Renal cortical epithelial cell (primary cell): ENCODE data around the gene ZNF563. TPM values are rescaled to one million over a fixed set of nuclear protein-coding genes. Genes with fewer than 3 reads are reported as not detected.
"Not testable (repeated sequence)": the region's sequence is repeated elsewhere in the genome, so short reads cannot be mapped to it uniquely, and the experiment has no call there.

Source experiments
- DNase-seq: peaks from one replicate; pipeline ENCODE4 v3.0.0-alpha.2; 2011; ENCODE audit warnings: low read depth
- total RNA-seq: library from RNA; depleted of rRNA; stranded (reverse); fragments of >200 nt; gene quantifications from 2 replicates; pipeline ENCODE4 v1.2.3, GENCODE V29; 2014

The ZNF563 gene
- 5.4 and 12.8 TPM in 2 replicates for total RNA-seq

DNA sequence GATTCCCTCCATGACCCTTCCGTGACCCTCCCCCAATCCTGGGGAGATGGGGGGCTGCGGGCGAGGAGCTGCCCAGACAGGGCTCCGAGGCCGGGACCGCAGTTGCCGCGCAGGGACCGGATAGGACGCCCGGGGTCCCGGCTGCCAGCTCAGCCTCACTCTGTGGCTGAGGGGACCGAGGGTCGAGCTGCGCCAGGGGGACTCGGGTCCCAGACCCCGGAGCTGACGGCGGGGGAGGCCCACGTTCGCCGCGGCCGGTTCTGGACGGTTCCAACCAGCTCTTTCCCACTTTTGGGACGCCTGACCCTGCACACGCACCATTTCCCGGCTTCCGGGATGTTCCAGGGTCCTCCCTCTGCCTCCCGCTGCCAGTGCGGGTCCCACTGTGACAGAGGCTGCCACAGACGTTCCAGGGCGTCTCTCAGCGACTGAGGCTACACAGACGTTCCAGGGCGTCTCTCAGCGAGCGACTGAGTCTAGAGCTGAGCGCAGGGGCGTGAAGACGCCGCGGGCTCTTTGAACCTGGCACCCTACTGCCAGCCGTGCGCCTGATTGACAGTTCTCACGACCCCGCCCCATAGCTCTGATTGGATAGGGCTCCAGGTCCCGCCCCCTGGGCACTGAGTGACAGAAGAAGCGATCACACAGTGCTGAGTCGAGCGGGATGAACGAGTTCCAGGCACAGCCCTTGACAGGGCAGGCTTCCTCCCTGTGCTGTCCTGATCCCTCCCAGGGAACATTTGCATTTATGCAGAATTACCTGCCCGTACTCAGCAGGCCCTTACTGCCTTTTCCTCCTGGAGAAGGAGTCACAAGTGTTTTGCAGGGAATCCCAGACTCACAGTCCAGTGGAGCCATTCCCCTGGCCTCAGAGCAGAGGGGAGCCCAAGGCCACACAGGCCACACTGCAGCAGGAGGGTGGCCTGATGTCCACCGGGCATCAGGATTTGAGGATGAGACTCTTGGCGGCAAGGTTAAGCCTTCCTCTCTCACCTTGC lies at the start of gene ZNF563:
Gene ZNF563 (minus strand): TSS at position 472 of the 998 bp plus-strand sequence. CDS start 151 bp downstream, at position 321.
- DNase-seq = peak; percentile 86

DNA sequence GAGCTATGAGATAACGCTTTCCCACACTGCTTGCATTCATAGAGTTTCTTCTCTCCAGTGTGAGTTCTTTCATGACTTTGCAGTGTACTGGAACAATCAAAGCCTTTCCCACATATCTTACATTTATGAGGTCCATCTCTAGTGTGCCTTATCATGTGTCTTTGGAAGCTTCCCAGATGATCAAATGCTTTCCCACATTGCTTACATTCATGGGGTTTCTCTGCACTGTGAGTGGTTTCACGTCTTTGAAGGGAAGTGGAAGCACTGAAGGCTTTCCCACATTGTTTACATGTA lies 47.0 kb upstream of the ZNF563 start:
- no peak for DNase-seq

DNA sequence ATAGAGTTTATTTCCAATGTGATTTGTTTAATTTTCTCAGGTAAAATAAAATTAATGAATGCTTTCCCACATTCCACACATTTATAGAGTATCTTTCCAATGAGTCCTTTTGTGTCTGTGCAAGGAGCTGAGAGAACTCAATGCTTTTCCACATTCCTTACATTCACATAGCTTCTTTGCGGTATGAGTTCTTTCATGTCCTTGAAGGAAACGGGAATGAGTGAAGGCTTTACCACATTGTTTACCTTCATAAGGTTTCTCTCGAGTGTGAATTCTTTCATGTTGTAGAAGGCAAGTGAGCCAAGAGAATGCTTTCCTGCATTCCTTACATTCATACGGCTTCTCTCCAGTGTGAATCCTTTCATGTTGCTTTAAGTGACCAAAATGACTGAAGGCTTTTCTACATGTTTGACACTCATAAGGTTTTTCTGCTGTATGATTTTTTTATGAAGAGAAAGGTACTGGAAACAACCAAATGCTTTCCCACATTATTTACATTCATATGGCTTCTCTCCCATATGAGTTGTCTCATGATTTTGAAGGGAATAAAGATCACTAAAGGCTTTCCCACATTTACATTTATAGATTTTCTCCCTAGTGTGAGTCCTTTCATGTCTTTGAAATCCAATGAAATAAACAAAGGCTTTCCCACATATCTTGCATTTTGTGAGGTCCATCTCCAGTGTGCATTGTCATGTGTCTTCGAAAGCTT lies 46.5 kb upstream of the ZNF563 start:
- DNase-seq = no peak

DNA sequence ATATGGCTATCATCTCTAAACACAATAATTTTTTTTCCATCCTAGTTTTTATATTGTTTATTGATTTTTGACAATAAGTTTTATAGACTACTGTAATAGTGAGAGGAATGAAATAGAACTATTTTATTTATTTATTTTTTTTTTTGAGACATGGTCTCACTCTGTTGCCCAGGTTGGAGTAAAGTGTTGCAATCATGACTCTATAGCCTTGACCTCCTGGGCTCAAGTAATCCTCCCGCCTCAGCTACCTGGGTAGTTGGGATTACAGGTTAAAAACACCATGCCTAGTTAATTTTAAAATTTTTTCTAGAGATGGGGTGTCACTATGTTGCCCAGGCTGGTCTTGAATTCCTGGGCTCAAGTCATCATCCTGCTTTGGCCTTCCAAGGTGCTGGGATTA lies 40.6 kb upstream of the ZNF563 start:
- no peak for DNase-seq

DNA sequence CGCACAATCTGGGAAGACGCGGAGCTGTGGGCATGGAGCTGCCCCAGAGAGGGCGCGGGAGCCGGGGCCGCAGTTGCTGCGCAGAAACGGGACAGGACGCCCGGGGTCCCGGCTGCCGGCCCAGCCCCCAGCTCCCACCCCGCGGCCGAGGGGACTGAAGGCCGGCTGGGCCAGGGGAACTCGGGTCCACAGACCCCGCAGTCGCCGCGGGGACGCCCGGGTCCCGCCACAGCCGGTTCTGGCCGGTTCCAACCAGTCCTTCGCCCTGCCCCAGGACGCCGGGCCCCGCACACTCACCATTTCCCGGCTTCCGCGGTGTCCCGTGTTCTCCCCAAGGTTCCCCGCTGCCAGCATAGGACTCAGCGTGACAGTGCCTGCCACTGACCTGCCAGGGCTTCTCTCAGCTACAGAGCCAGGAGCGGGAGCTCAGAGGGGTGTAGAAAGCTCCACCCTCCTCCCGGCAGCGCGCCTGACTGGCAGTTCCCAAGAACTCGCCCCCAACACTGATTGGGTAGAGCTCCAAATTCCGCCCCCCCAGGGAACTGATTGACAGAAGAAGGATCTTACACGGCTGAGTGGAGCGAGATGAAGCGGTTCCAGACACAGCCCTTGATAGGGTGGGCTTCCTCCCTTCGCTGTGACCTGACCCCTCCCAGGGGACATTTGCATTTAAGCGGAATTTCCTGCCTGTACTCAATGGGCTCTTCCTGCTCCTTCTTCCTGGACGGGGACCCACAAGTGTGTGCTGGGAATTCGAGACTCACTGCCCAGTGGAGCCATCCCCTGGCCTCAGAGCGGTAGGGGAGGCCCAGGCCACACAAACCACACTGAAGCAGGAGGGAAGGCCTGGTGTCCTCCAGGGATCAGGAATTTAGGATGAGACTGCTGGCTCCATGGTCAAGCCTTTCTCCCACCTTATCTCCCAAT lies 32.1 kb upstream of the ZNF563 start, which contains the start of gene ZNF442:
Gene ZNF442 (minus strand): TSS at position 448 of the 927 bp plus-strand sequence. CDS start 2,052 bp downstream, outside the sequence.
- peak; percentile 91 for DNase-seq

DNA sequence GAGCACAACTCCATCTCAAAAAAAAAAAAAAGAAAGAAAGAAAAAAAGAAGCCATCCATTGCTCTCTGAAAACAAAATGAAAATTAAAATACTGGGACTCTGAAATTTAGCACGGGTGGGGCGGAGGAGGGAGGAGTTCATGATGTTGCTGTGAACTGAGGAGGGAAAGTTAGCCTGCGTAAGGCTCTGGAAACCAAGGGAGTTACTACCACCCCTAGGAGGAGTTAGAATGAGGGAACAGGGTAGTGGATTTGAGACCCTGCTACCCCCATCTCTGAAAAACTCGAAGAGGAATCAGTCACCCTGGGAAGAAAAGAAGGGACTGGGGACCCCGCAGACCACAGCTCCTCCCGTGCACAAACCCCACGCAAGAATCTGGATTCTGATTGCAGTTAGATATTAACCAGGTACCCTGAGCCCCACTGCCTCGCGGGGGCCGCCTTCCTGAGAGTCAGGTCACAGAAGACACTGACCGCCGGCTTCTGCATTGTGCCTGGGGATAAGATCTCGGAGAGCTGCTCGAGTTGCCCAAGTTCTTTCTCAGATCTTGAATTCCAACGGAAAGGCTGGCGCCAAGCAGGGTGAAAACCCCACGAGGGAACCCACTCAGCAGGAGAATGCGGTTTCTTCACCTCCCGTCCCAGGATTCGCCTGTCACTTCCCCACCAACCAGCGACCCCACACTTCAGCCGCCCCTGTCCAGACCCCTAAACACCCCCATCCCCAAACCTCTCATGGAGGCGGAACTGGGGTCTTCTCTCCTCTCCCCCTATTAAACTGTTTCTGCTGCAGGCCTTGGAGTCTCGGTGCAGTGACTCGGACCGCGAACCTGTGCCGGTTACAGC lies 31.2 kb upstream of the ZNF563 start:
- peak; percentile 8 for DNase-seq

DNA sequence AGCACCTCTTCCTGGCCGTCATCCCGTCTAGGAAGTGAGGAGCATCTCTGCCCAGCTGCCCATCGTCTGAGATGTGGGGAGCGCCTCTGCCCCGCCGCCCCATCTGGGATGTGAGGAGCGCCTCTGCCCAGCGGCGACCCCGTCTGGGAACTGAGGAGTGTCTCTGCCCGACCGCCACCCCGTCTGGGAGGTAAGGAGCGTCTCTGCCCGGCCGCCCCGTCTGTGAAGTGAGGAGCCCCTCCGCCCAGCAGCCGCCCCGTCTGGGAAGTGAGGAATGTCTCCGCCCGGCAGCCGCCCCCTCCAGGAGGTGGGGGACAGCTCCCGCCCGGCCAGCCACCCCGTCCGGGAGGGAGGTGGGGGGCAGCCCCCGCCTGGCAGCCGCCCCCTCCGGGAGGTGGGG lies 28.8 kb upstream of the ZNF563 start:
- not testable (repeated sequence) for DNase-seq

DNA sequence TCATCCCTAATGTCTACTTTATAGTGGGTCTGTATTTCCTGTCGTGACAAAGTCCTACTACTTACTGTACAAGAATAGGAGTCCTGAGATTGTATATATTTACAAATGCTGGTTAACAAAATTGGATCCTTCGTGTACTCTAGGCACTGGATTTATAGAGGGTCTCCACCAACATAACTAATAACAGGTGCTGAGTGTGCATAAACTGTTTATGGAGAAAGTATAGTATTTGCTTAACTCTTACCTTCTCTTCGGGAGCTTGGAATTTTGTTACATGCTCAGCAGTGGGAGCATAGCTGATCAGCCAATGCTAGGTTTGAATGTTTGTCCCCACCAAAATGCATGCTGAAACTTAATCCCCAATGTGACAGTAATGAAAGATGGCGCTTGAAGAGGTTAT lies 19.9 kb upstream of the ZNF563 start:
- no peak for DNase-seq

DNA sequence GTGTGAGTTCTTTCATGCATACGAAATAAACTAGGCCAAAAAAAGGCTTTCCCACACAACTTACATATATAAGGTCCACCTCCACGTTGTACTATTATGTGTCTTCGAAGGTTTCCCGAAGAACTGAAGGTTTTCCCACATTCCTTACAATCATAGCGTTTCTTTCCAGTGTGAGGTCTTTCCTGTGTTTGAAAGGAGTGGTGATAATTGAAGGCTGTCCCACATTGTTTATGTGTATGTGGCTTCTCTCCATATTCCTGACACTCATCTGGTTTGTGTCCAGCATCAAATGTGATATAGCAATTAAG lies 17.4 kb upstream of the ZNF563 start:
- no peak for DNase-seq

DNA sequence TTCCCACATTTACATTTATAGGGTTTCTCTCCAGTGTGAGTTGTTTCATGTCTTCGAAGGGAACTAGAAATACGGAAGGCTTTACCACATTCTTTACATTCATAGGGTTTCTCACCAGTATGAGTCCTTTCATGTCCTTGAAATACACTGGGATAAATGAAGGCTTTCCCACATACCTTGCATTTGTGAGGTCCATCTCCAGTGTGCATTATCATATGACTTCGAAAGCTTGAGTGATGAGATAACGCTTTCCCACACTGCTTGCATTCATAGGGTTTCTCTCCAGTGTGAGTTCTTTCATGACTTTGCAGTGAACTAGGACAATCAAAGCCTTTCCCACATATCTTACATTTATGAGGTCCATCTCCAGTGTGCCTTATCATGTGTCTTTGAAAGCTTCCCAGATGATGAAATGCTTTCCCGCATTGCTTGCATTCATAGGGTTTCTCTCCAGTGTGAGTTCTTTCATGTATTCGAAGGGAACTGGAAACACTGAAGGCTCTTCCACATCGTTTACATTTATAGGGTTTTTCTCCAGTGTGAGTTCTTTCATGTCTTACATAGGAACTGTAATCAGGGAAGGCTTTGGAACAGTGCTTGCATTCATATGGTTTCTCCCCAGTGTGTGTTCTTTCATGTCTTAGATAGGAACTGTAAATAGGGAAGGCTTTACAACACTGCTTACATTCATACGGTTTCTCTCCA lies 16.9 kb upstream of the ZNF563 start:
- no peak for DNase-seq

DNA sequence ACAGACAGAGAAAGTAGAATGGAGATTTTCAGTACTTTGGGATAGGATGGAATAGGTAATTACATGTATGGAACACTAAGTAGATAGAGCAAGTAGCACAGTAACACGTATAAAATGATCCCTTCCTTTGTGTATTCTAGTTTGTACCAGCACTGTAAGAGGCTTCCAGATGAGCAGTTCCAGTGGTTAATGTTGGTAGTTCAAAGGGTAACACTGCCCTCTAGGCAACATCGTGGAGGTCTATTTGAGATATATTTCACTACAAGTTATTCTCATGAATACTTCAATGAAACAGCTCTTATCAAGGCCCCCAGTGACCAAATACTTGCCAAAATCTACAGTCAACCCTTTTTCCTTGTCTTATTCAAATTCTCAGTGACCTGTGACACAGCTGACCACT lies 13.5 kb upstream of the ZNF563 start:
- DNase-seq = no peak

DNA sequence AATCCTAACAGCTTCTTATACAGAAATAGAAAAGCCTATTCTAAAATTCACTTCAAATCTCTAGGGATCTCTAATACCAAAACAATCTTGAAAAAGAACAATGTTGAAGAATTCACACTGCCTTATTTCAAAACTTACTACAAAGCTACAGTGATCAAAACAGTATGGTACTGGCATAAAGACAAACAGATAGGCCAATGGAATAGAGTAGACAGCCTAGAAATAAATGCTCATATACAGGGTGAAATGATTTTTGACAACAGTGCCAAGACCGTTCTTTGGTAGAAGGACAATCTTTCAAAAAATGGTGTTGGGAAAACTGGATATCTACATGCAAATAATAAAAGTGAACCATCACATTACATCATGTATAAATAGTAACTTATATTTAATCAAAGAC lies 11.8 kb upstream of the ZNF563 start:
- DNase-seq = no peak

DNA sequence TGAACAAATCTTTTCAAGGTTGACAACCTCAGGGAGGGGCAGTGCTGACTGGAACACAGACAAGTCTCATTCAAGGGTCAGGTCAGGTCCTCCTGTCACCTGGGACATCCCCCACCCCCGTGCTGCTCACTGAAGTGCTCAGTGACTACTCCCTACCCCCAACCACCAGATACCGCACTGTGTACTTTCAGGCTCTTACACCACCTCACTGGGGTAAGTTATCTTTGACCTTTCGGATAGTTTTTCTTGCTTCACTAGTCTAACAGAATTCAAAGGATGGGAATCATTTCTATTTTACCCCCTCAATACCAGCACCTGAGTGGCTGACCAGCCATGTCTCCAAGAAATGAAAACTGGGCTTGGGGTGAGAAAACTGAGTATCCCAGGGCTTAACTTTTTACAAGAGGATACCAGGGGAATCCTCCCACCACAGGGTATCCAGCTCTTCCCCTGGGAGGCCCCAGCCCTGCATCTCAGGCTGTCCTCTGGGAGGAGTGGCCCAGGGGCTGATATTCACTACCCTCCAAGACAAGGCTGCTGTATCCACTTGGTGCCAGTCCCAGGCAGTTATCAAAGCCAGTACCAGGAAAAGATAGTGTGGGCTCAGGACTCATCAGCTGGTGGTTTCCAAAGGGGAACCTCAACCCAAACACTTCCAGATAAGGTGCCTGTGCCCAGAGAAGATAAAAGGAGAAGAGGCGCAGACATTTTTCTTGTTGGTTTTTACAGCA lies 2.1 kb downstream of the ZNF563 start:
- peak; percentile 78 for DNase-seq

DNA sequence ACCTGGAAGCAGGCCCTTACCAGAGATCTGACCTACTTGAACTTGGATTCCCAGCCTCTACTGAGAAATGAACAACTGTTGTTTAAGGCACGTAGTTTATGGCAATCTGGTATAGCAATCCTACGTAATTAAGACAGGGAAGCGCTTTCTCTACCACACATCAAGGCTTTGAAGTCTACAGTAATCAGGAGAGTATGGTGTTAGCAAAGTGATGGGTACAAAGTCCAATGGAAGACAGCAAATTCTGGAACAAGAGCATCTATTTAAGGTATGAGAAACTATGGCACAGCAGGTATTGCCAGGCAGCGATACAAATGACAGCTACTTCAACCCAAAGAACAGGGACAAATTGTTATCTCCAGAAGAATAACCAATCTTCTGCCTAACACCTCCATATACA lies 3.1 kb downstream of the ZNF563 start:
- no peak for DNase-seq

DNA sequence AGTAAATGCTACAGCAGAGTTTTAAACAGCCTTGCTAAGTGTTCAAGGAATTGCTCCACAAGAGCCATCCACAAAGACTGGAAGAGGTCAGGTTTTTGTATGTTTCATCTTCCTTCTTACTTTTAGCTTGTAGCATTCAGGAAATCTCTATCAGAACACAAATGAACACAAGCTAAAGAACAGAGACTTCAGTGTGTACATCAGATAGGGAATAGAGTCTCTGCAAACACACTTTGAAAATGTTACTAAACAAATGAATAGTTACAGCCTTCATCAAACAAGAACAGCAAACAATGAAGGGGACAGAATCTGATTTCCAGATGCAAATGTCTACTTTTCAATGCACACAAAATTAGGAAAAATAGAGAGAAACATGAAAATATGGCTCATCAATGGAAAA lies 7.7 kb downstream of the ZNF563 start:
- no peak for DNase-seq

DNA sequence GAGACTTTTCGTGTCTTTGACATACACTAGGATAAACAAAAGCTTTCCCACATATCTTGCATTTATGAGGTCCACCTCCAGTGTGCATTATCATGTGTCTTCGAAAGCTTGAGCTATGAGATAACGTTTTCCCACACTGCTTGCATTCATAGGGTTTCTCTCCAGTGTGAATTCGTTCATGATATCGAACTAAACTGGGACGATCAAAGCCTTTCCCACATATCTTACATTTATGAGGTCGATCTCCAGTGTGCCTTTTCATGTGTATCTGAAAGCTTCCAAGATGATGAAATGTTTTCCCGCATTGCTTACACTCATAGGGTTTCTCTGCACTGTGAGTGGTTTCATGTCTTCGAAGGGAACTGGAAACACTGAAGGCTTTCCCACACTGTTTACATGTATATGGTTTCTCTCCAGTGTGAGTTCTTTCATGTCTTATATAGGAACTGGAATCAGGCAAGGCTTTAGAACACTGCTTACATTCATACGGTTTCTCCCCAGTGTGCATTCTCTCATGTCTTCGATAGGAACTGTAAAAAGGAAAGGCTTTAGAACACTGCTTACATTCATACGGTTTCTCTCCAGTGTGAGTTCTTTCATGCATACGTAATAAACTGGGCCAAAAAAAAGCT lies 14.5 kb downstream of the ZNF563 start:
- DNase-seq = no peak

DNA sequence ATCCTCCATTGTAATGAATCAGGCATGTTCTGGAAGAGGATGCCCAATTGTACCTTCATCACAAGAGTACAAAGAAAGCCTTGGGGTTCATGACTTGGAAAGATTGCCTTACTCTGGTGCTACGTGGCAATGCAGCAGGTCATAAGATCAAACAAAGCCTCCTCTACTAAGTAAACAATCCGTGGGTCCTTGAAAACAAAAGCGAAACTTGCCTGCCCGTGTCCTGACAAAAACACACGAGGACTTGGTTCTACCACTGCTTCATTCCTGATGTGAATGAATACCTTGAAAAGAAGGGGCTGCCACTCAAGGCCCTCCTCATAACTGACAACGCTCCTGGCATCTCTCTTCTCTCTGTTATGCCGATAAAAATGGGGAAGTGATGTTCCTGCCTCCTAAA lies 18.9 kb downstream of the ZNF563 start:
- no peak for DNase-seq

DNA sequence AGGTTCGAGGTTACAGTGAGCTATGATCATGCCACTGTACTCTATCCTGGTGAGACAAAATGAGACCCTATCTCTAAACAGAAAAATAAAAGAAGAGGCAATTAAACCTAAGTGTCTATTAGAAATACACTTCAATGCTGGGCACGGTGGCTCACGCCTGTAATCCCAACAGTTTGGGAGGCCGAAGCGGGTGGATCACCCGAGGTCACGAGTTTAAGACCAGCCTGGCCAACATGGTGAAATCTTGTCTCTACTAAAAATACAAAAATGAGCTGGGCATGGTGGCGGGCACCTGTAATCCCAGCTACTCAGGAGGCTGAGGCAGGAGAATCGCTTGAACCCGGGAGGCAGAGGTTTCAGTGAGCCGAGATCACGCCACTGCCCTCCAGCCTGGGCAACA lies 24.5 kb downstream of the ZNF563 start:
- not testable (repeated sequence) for DNase-seq

DNA sequence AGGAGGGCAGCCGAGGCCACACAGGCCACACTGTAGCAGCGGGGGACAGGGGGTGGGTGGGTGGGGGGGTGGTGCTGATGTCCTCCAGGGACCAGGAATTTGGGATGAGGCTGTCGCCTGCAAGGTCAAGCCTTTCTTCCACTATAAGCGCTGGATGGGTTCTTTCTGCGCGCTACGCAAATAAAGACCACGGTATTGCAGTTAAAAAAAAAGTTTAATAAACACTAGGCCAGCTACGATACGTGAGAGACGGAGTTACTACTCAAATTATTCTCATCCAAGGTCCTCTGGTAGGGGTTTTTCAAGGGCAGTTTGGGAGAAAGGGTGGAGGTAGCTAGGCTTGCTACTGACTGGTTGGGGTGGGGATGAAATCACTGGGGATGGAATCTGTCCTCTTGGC lies 38.2 kb downstream of the ZNF563 start:
- no peak for DNase-seq
